ENCODE data around the gene POLRMT. TPM values are rescaled to one million over a fixed set of nuclear protein-coding genes. Genes with fewer than 3 reads are reported as not detected.

POLRMT gene
- total RNA-seq, 1 donor: 22.0 TPM

DNA sequence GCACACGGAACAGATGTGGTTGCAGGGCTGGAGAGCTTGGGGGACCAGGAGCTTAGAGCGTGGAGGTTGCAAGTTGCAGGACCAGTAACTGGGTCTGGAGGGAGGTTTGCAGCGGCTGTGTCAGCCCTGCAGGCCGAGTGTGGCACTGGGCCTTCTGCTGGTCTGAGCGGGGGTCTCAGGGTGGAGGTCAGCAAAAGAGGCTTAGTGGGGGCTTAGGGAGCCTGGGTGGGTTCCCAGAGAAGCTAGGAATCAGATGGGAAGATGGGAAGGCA, 49.4 kb downstream of the POLRMT start:
- TF ChIP-seq, protein P1, sequence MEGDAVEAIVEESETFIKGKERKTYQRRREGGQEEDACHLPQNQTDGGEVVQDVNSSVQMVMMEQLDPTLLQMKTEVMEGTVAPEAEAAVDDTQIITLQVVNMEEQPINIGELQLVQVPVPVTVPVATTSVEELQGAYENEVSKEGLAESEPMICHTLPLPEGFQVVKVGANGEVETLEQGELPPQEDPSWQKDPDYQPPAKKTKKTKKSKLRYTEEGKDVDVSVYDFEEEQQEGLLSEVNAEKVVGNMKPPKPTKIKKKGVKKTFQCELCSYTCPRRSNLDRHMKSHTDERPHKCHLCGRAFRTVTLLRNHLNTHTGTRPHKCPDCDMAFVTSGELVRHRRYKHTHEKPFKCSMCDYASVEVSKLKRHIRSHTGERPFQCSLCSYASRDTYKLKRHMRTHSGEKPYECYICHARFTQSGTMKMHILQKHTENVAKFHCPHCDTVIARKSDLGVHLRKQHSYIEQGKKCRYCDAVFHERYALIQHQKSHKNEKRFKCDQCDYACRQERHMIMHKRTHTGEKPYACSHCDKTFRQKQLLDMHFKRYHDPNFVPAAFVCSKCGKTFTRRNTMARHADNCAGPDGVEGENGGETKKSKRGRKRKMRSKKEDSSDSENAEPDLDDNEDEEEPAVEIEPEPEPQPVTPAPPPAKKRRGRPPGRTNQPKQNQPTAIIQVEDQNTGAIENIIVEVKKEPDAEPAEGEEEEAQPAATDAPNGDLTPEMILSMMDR (IDR thresholded peaks at IDR 0.05; ENCODE audit: insufficient read depth, low read length): no peak
- DNase-seq (ENCODE audit: low read depth): no peak
- H3K4me3 ChIP-seq (ENCODE audit: low read depth, low read length): no peak overlapping the region

DNA sequence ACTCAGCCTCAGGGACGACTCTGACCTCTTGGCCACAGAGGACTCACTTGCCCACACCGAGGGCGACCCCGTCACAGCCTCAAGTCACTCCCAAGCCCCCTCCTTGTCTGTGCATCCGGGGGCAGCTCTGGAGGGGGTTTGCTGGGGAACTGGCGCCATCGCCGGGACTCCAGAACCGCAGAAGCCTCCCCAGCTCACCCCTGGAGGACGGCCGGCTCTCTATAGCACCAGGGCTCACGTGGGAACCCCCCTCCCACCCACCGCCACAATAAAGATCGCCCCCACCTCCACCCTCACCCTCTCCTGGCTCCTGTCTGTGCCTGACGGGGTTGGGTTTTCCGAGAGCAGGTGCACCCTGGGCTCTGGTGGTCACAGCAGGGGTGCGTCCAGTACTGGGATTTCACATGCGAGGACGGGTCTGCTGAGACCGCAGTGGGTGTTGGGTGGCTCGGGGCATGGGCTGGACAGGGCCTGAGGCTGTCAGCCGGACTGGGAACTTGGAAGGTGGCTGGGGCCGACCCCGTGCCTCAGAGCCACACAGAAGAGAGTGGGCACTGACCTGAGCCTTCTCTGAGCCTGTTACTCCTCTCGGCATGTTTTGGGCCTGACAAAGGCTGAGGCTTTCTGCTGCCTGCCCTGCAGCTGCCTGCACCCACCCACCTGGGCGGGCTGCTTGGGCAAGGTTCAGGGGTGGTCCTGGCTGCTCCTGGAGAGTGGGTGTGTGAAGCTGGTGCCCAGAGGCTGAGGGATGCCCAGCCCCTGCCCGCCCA, 50.0 kb downstream of the POLRMT start:
- TF ChIP-seq, protein P1 (IDR thresholded peaks at IDR 0.05; ENCODE audit: insufficient read depth, low read length): no peak
- no peak for DNase-seq (ENCODE audit: low read depth)

DNA sequence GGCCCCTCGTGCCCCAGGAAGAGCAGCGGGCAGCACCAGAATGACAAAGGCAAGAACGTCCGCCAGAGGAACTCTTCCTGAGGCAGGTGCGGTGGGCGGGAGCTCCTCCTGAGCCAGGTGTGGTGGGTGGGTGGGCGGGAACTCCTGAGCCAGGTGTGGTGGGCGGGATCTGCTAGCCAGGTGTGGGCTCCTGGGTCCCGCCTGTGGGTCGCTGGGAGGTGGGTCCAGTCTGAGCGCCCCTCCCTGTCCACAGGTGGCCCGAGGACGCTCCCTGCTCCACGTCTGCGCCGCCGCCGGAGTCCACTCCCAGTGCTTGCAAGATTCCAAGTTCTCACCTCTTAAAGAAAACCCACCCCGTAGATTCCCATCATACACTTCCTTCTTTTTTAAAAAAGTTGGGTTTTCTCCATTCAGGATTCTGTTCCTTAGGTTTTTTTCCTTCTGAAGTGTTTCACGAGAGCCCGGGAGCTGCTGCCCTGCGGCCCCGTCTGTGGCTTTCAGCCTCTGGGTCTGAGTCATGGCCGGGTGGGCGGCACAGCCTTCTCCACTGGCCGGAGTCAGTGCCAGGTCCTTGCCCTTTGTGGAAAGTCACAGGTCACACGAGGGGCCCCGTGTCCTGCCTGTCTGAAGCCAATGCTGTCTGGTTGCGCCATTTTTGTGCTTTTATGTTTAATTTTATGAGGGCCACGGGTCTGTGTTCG, 50.7 kb downstream of the POLRMT start:
- no peak overlapping the region for H3K4me3 ChIP-seq (ENCODE audit: low read depth, low read length)
- no peak for DNase-seq (ENCODE audit: low read depth)
- TF ChIP-seq, protein P1 (IDR thresholded peaks at IDR 0.05; ENCODE audit: insufficient read depth, low read length): no peak

More for the DNA sequence above, 50.0 kb downstream of the POLRMT start:
- no peak overlapping the region for H3K4me3 ChIP-seq (ENCODE audit: low read depth, low read length)

DNA sequence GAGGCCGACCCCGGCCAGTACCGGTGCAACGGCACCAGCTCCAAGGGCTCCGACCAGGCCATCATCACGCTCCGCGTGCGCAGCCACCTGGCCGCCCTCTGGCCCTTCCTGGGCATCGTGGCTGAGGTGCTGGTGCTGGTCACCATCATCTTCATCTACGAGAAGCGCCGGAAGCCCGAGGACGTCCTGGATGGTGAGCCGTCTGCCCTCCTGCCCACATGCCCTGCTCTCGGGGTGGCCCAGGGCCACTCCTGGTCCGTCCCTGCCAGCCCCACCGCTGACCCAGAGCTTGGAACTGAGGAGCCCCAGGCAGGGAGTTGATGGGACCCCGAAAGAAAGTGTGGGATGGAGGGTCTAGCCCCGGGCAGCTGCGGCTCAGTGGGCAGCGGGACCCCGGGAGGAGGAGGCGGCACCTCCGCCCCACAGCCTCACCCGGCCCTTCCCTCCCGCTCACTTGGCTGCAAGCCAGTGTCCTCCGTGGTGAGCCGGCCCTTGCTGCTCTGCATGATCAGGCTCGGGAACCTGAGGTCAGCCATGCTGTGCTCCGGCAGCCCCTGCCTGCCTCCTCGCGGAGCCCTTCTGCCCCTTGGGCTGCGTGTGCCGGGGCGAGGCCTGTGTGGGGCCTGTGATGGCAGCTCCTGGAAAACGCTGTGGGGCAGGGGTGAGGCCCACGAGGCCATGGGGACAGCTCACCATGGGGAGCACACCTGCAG, 51.8 kb downstream of the POLRMT start:
- no peak overlapping the region for H3K4me3 ChIP-seq (ENCODE audit: low read depth, low read length)
- no peak for DNase-seq (ENCODE audit: low read depth)
- TF ChIP-seq, protein P1 (IDR thresholded peaks at IDR 0.05; ENCODE audit: insufficient read depth, low read length): no peak

DNA sequence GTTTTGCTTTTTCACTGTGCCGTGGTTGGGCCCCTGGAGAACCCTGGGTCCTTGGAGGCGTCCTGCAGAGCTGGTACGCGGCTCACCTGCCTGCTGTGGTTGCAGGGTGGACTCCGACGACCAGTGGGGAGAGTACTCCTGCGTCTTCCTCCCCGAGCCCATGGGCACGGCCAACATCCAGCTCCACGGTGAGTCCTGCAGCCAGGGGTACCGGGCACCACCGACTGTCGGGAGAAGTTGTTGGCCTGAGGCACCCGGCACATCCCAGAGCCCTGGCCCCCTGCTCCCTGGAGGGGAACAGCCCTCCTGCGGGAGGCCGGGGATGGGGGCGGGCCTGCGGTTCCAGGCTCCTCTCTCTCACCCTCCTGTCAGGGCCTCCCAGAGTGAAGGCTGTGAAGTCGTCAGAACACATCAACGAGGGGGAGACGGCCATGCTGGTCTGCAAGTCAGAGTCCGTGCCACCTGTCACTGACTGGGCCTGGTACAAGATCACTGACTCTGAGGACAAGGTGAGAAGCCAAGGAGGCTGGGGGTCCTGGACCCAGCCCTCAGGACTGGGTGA, 53.0 kb downstream of the POLRMT start:
- no peak overlapping the region for H3K4me3 ChIP-seq (ENCODE audit: low read depth, low read length)
- TF ChIP-seq, protein P1 (IDR thresholded peaks at IDR 0.05; ENCODE audit: insufficient read depth, low read length): no peak
- no peak for DNase-seq (ENCODE audit: low read depth)

DNA sequence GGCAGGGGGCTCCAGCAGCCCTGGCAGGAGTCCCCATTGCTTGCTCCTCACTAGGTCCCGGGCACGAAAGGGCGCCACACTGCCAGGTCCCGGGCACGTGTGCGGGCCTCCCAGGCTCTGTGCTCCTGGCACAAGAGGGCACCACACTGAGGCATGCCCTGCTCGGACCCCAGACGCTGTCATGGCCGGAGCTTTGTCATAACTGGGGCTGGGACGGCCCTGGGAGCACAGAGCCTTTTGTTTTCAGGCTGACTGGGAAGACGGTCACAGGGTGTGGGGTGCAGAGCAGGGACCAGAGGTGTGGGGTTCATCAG, 53.5 kb downstream of the POLRMT start:
- DNase-seq (ENCODE audit: low read depth): no peak
- no peak overlapping the region for H3K4me3 ChIP-seq (ENCODE audit: low read depth, low read length)
- TF ChIP-seq, protein P1 (IDR thresholded peaks at IDR 0.05; ENCODE audit: insufficient read depth, low read length): no peak

Data from fibroblast of the aortic adventitia (primary cell).